ENCODE results near the gene CDH4. TPM values are rescaled to one million over a fixed set of nuclear protein-coding genes. Genes with fewer than 3 reads are reported as not detected.

Gene CDH4
- polyA plus RNA-seq, 5 donors: 3.6 to 8.1 (median 4.7) TPM

- no peak for DNase-seq
Observed at GRCh38 chr20:61281286-61281795, 29.3 kb downstream of the CDH4 start.

- DNase-seq: no peak
Observed at GRCh38 chr20:61284752-61285151, 32.7 kb downstream of the CDH4 start.

DNA sequence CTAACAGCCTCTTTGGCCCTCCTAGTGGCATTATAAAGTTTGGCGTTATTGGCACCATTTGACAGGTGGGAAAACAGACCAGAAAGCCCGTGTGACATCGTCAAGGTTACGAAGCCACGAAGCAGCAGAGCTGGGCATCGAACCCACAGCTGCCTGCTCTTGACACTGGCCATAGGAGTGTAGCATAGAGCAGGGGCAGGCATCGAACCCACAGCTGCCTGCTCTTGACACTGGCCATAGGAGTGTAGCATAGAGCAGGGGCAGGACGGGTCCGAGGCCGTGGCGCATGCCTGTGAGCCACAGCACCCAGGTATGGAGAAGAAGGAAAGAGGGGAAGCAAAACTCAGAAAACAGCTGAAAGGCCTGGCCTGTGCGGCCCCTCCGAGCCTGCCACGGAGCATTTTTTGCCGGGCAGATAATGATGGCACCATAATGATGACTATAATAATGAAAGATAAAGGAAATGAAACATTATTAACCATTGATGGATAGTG, 33.1 kb downstream of the CDH4 start:
- DNase-seq: no peak

GRCh38 chr20:61285691-61286090, 33.6 kb downstream of the CDH4 start:
- DNase-seq: no peak

- DNase-seq: no peak
Observed at GRCh38 chr20:61287583-61288275, 35.7 kb downstream of the CDH4 start.

DNA sequence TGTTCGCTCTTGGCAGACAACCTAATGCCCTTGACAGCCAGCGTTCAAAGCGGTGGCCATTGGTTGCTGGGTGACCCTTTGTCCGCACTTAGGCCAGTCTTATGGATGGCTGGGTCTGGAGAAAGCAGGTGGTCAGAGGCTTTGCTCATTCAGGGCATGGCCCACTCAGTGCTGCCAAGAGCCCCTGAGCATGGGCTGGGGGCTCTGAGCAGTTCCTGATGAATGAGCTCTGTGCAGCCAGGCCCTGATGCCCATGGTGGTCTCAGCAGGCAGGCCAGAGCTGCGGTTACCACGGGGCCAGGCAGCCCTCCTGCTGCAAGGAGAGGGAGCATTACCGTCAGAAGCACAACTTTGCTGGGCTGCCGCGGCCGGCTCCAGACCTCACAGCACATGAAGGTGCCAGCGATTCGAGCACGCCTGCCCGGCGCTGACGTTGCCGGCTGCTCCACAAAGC, 36.3 kb downstream of the CDH4 start:
- DNase-seq: no peak

GRCh38 chr20:61289166-61289565, 37.1 kb downstream of the CDH4 start:
- DNase-seq: no peak

- DNase-seq: no peak
Observed at GRCh38 chr20:61290721-61291120, 38.7 kb downstream of the CDH4 start.

DNA sequence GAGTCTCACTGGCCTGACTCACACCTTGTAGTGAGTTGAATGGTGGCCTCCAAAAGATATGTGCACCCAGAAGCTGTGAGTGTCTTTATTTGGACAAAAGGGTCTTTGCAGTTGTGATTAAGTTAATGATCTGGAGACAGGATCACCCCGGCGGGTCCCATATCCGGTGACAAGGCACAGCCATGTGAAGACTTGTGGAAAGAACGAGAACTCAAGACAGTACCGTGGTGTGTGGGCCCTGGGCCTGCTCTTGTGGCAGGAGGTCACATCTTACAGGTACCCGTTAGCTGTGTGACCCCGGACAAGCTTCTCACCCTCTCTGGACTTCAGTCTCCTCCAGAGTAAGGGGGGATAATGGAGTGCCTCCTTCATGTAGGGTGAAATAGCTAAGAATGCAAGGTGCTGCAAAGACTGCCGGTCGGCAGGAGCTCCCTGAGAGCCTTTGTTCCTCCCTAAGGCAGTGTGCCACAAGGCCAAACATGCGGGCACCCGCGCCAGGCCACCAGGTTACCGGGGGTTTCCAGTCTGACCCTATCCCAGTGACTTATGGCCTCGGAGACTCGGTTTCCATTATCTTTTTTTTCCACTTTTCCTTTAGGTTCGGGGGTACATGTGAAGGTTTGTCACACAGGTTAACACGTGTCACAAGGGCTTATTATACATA, 39.2 kb downstream of the CDH4 start:
- DNase-seq: no peak

GRCh38 chr20:61292391-61292790, 40.3 kb downstream of the CDH4 start:
- no peak for DNase-seq

- DNase-seq: no peak
Observed at GRCh38 chr20:61292821-61293612, 41.0 kb downstream of the CDH4 start.

- no peak for DNase-seq
Observed at GRCh38 chr20:61293951-61294350, 41.9 kb downstream of the CDH4 start.

DNA sequence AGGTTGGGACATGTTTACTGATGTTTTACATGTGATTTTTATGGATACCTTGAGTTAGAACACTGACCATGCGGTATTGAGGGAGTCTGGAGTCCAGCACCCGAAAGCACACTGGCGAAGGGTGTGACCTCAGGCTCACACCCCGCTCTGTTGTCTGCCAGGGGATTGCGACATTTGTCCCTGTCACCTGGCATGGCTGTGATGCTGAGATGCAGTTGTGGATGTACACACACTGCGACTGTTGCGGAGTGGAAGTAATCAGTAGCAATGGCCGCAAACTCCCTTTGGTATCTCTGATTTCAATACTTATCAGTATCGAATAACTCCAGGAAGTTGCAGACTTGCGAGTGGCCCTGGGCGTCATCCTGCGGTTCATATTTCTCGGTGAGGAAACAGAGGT, 43.2 kb downstream of the CDH4 start:
- no peak for DNase-seq

GRCh38 chr20:61295682-61296628, 43.9 kb downstream of the CDH4 start:
- no peak for DNase-seq

GRCh38 chr20:61296629-61297019, 44.6 kb downstream of the CDH4 start:
- DNase-seq: no peak

DNA sequence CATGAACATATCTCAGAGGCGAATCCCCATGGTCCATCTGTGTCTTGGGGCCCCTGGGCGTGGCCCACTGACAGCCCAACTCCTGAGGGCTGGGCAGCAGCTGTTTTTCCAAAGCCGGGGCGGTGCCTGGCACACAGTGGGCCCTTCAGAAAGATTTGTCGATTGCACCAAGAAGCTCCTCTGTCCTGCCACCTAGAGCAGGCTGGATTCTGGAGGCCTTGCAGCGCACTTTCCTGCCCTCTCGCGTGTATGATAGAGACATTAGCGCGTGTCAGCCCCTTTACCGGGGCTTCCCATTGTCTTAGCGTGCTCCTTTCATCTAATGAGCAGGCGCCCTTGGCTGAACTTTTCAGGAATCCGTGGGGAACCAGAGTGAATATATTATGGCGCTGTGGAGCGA, 45.4 kb downstream of the CDH4 start:
- no peak for DNase-seq

DNA sequence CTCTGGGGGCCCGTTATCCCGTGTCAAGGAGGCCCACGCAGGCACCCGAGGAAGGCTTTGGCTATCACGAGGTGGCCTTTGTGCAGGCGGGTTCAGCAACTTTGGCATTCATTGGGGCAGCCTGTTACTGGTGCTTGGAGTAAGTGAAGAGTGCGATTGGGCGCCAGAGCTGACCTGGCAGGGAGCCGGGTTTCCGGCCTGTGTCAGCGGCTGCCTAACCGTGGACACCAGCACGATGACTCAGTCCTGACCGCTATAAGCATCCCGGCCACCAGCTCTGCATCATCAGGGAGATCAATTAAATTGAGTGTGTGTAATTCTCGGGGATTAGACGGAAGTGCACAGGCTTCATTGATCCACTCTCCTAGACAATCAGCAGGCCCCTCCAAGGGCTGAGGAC, 45.9 kb downstream of the CDH4 start:
- DNase-seq: no peak

GRCh38 chr20:61298661-61299060, 46.6 kb downstream of the CDH4 start:
- DNase-seq: no peak

GRCh38 chr20:61299104-61299503, 47.0 kb downstream of the CDH4 start:
- no peak for DNase-seq

DNA sequence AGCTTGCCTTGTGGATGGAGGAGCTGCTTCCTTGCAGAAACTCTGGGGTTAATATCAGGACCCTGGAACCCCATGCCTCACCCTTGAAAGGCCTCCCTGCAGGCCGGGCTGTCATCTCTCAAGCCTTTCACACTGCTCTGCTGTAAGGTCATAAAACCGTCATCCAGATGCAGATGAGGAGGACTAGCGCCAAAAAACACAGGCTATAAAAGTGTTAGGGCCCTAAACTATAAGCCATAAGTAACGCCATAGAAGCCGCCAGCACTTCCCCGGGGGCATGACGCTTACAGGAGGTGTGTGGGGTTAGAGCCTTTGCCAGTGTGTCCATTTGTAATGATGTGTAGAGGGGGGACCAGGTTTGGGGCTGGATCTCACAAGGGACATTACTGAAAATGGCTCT, 47.6 kb downstream of the CDH4 start:
- DNase-seq: no peak

- no peak for DNase-seq
Observed at GRCh38 chr20:61300293-61300692, 48.2 kb downstream of the CDH4 start.
